Naive thymus-derived CD4-positive, alpha-beta T cell (primary cell): ENCODE results near the gene DLK1. TPM values are rescaled to one million over a fixed set of nuclear protein-coding genes. Genes with fewer than 3 reads are reported as not detected.

Source experiments
- ATAC-seq: fragments of 150-1000 bp; cut with Tn5 transposase; 2 replicates; pipeline ENCODE4 v1.10.0; 2021; ENCODE audit warnings: mild to moderate bottlenecking, moderate library complexity
- CTCF ChIA-PET: fragments of 350-600 bp; sonication (Branson Sonifier 250); formaldehyde crosslinking; loops from one replicate; lab custom pipeline; 2021; ENCODE audit warnings: antibody characterized with exemption; lab: Charles Lee
- POLR2A ChIA-PET: fragments of 350-600 bp; sonication (Branson Sonifier 250); formaldehyde crosslinking; loops from one replicate; lab custom pipeline; 2021; ENCODE audit warnings: antibody characterized with exemption, inconsistent platforms; lab: Charles Lee
- DNase-seq, 9 donors: peaks; one replicate each; pipeline versions ENCODE4 v3.0.0 to v3.0.0-alpha.2; 2020 to 2022; ENCODE audit warnings: mixed read lengths in 1 of 9
- H3K27ac ChIP-seq: one replicate; pipeline ENCODE4 v1.7.0; 2013; ENCODE audit warnings: mild to moderate bottlenecking, low read depth, low read length, moderate library complexity
- H3K27me3 ChIP-seq, 2 donors: one replicate each; pipeline ENCODE4 v1.7.0; 2013; ENCODE audit warnings: low read length in 2 of 2, mild to moderate bottlenecking in 2 of 2, moderate library complexity in 2 of 2; ENCODE audit not compliant: control insufficient read depth in 2 of 2, insufficient read depth in 2 of 2
- H3K36me3 ChIP-seq, 3 experiments: 1 replicate in 2 of 3; 2 replicates in 1 of 3; pipeline ENCODE4 v1.7.0; 2013; ENCODE audit warnings: low read length in 3 of 3, mild to moderate bottlenecking in 3 of 3, moderate library complexity in 1 of 3; ENCODE audit not compliant: insufficient read depth in 3 of 3, control insufficient read depth in 2 of 3
- H3K4me1 ChIP-seq, 2 donors: one replicate each; pipeline ENCODE4 v1.7.0; 2013; ENCODE audit warnings: low read length in 2 of 2, mild to moderate bottlenecking in 2 of 2, moderate library complexity in 1 of 2; ENCODE audit not compliant: control insufficient read depth in 2 of 2, insufficient read depth in 2 of 2
- H3K4me3 ChIP-seq: 2 replicates; pipeline ENCODE4 v1.7.0; 2013; ENCODE audit warnings: mild to moderate bottlenecking, low read length
- H3K9me3 ChIP-seq, 3 experiments: 1 replicate in 2 of 3; 2 replicates in 1 of 3; pipeline ENCODE4 v1.7.0; 2013; ENCODE audit warnings: low read length in 3 of 3; ENCODE audit not compliant: control insufficient read depth in 2 of 3
- H3K27ac Mint-ChIP-seq, 9 donors: one replicate each; pipeline ENCODE4 v1.8.0; 2020 to 2022; ENCODE audit warnings: mixed read lengths in 9 of 9, mild to moderate bottlenecking in 8 of 9, moderate library complexity in 5 of 9, inconsistent platforms in 2 of 9
- H3K27me3 Mint-ChIP-seq, 5 donors: one replicate each; pipeline ENCODE4 v1.8.0; 2021 to 2022; ENCODE audit warnings: mixed read lengths in 5 of 5, mild to moderate bottlenecking in 1 of 5
- H3K36me3 Mint-ChIP-seq, 5 donors: one replicate each; pipeline ENCODE4 v1.8.0; 2020 to 2022; ENCODE audit warnings: mixed read lengths in 5 of 5, mild to moderate bottlenecking in 3 of 5, inconsistent platforms in 1 of 5
- H3K4me1 Mint-ChIP-seq, 7 donors: one replicate each; pipeline ENCODE4 v1.8.0; 2020 to 2022; ENCODE audit warnings: mixed read lengths in 7 of 7, mild to moderate bottlenecking in 3 of 7, inconsistent platforms in 1 of 7
- H3K4me3 Mint-ChIP-seq, 10 donors: one replicate each; pipeline ENCODE4 v1.8.0; 2020 to 2022; ENCODE audit warnings: mild to moderate bottlenecking in 10 of 10, mixed read lengths in 10 of 10, moderate library complexity in 6 of 10, inconsistent platforms in 2 of 10
- H3K9me3 Mint-ChIP-seq, 11 donors: one replicate each; pipeline ENCODE4 v1.8.0; 2020 to 2022; ENCODE audit warnings: mixed read lengths in 11 of 11, mild to moderate bottlenecking in 4 of 11, inconsistent platforms in 1 of 11, moderate library complexity in 1 of 11
- intact Hi-C, 2 donors: fragments of 100-400 bp; cut with micrococcal nuclease; formaldehyde crosslinking; loops; one replicate each; pipeline ENCODE4 v1.15.1; 2023
- polyA plus RNA-seq, 2 donors: library from polyadenylated mRNA; unstranded; fragments of 300-500 nt; fragmentation: Illumina TruSeq; gene quantifications; one replicate each; pipeline ENCODE4 v1.2.3, GENCODE V29; 2021
- total RNA-seq, 6 experiments: library from RNA in 5 of 6; stranded (reverse) in 5 of 6; gene quantifications; 1 replicate in 5 of 6; 2 replicates in 1 of 6; pipeline ENCODE4 v1.2.3 and lab custom pipeline; 2021 to 2026

DLK1 gene
- total and polyA plus RNA-seq, 7 experiments from 2014 or later = not detected

GRCh38 chr14:100721568-100721967, 5.1 kb upstream of the DLK1 start:
- DNase-seq (no peak), ATAC-seq (no peak)
- Histone ChIP-seq H3K4me1 (no peaks in the 10 kb centered on the region), H3K4me3 (no peak overlapping the region), H3K27me3 (no peaks in the 10 kb centered on the region), H3K27ac (no peak overlapping the region), H3K9me3 (no peaks in the 10 kb centered on the region), H3K36me3 (no peaks in the 10 kb centered on the region)
- ChIA-PET POLR2A (no interaction called here), CTCF (no interaction called here)
- no peak overlapping the region for H3K4me3 Mint-ChIP-seq
- H3K27me3 Mint-ChIP-seq = peaks cover 11 to 35% (median 22%) of the 10 kb centered on the region in 5 donors
- no peaks in the 10 kb centered on the region for H3K36me3 Mint-ChIP-seq
- H3K27ac Mint-ChIP-seq = no peak overlapping the region
- H3K4me1 Mint-ChIP-seq = peaks cover 0 to 11% (median 3%) of the 10 kb centered on the region in 7 donors
- H3K9me3 Mint-ChIP-seq = peaks cover 0 to 5% (median 0%) of the 10 kb centered on the region in 11 donors
- intact Hi-C loops = no loop called here

GRCh38 chr14:100722367-100722766, 4.3 kb upstream of the DLK1 start:
- DNase-seq (no peak), ATAC-seq (no peak)
- intact Hi-C loops = no loop called here
- Mint-ChIP-seq H3K4me1 (peaks cover 0 to 11% (median 4%) of the 10 kb centered on the region in 7 donors), H3K9me3 (peaks cover 0 to 6% (median 0%) of the 10 kb centered on the region in 11 donors), H3K27me3 (peaks cover 12 to 37% (median 24%) of the 10 kb centered on the region in 5 donors), H3K36me3 (no peaks in the 10 kb centered on the region), H3K27ac (no peak overlapping the region), H3K4me3 (no peak overlapping the region)
- H3K4me3 ChIP-seq = no peak overlapping the region
- POLR2A ChIA-PET = no interaction called here
- H3K36me3 ChIP-seq = no peaks in the 10 kb centered on the region
- H3K27ac ChIP-seq = no peak overlapping the region
- CTCF ChIA-PET = no interaction called here
- H3K4me1 ChIP-seq = no peaks in the 10 kb centered on the region
- no peaks in the 10 kb centered on the region for H3K27me3 ChIP-seq
- no peaks in the 10 kb centered on the region for H3K9me3 ChIP-seq

GRCh38 chr14:100723135-100723829, 3.4 kb upstream of the DLK1 start:
- Mint-ChIP-seq H3K4me1 (peaks cover 0 to 8% (median 2%) of the 10 kb centered on the region in 7 donors), H3K27me3 (peaks cover 21 to 42% (median 27%) of the 10 kb centered on the region in 5 donors), H3K27ac (no peak overlapping the region), H3K4me3 (no peak overlapping the region), H3K9me3 (peaks cover 0 to 5% (median 0%) of the 10 kb centered on the region in 11 donors), H3K36me3 (no peaks in the 10 kb centered on the region)
- ChIA-PET POLR2A (no interaction called here), CTCF (no interaction called here)
- H3K4me3 ChIP-seq = no peak overlapping the region
- no peaks in the 10 kb centered on the region for H3K36me3 ChIP-seq
- DNase-seq = no peak
- no peak overlapping the region for H3K27ac ChIP-seq
- no peak for ATAC-seq
- H3K9me3 ChIP-seq = no peaks in the 10 kb centered on the region
- no peaks in the 10 kb centered on the region for H3K4me1 ChIP-seq
- no peaks in the 10 kb centered on the region for H3K27me3 ChIP-seq
- intact Hi-C loops = no loop called here

- Histone ChIP-seq H3K4me1 (no peaks in the 10 kb centered on the region), H3K27me3 (no peaks in the 10 kb centered on the region), H3K4me3 (no peak overlapping the region), H3K27ac (no peak overlapping the region), H3K9me3 (no peaks in the 10 kb centered on the region), H3K36me3 (no peaks in the 10 kb centered on the region)
- H3K27ac Mint-ChIP-seq = no peak overlapping the region
- intact Hi-C loops = no loop called here
- POLR2A ChIA-PET = no interaction called here
- no peaks in the 10 kb centered on the region for H3K36me3 Mint-ChIP-seq
- H3K4me3 Mint-ChIP-seq = no peak overlapping the region
- CTCF ChIA-PET = no interaction called here
- ATAC-seq (no peak), DNase-seq (no peak)
- peaks cover 25 to 39% (median 32%) of the 10 kb centered on the region in 5 donors for H3K27me3 Mint-ChIP-seq
- H3K4me1 Mint-ChIP-seq = peaks cover 0 to 5% (median 2%) of the 10 kb centered on the region in 7 donors
- peaks cover 0 to 5% (median 0%) of the 10 kb centered on the region in 11 donors for H3K9me3 Mint-ChIP-seq
Measured at GRCh38 chr14:100723830-100724437, 2.8 kb upstream of the DLK1 start.

- H3K4me3 ChIP-seq = no peak overlapping the region
- CTCF ChIA-PET = no interaction called here
Measured at GRCh38 chr14:100724536-100724935, 2.2 kb upstream of the DLK1 start.

GRCh38 chr14:100725587-100726387, 905 bp upstream of the DLK1 start:
- no peak overlapping the region for H3K4me3 Mint-ChIP-seq
- Histone ChIP-seq H3K4me3 (no peak overlapping the region), H3K27me3 (no peaks in the 10 kb centered on the region), H3K36me3 (no peaks in the 10 kb centered on the region), H3K27ac (no peak overlapping the region), H3K4me1 (no peaks in the 10 kb centered on the region), H3K9me3 (no peaks in the 10 kb centered on the region)
- peaks cover 0 to 5% (median 2%) of the 10 kb centered on the region in 7 donors for H3K4me1 Mint-ChIP-seq
- H3K9me3 Mint-ChIP-seq = peaks cover 0 to 5% (median 0%) of the 10 kb centered on the region in 11 donors
- no peaks in the 10 kb centered on the region for H3K36me3 Mint-ChIP-seq
- no peak for ATAC-seq
- no peak for DNase-seq
- ChIA-PET CTCF (no interaction called here), POLR2A (no interaction called here)
- intact Hi-C loops = no loop called here
- peaks cover 34 to 46% (median 35%) of the 10 kb centered on the region in 5 donors for H3K27me3 Mint-ChIP-seq
- peak overlapping the region in 1 of 9 donors; percentile 2 for H3K27ac Mint-ChIP-seq

More at GRCh38 chr14:100724536-100724935, 2.2 kb upstream of the DLK1 start:
- no peak overlapping the region for H3K27ac ChIP-seq
- H3K27ac Mint-ChIP-seq = no peak overlapping the region
- intact Hi-C loops = no loop called here
- POLR2A ChIA-PET = no interaction called here
- no peak overlapping the region for H3K4me3 Mint-ChIP-seq
- H3K27me3 ChIP-seq = no peaks in the 10 kb centered on the region
- peaks cover 31 to 45% (median 32%) of the 10 kb centered on the region in 5 donors for H3K27me3 Mint-ChIP-seq
- H3K9me3 Mint-ChIP-seq = peaks cover 0 to 5% (median 0%) of the 10 kb centered on the region in 11 donors
- no peaks in the 10 kb centered on the region for H3K9me3 ChIP-seq
- H3K4me1 Mint-ChIP-seq = peaks cover 0 to 5% (median 2%) of the 10 kb centered on the region in 7 donors
- no peaks in the 10 kb centered on the region for H3K36me3 ChIP-seq
- no peak for ATAC-seq
- H3K4me1 ChIP-seq = no peaks in the 10 kb centered on the region
- no peak for DNase-seq
- no peaks in the 10 kb centered on the region for H3K36me3 Mint-ChIP-seq
